Endothelial cell of umbilical vein (primary cell): ENCODE data around the gene PPP1R13B. TPM values are rescaled to one million over a fixed set of nuclear protein-coding genes. Genes with fewer than 3 reads are reported as not detected.

Source experiments
- BruUV-seq: library from RNA; stranded (reverse); fragments of 400-500 nt; replicated peaks from 2 replicates; lab custom pipeline; 2021; lab: Mats Ljungman, UMichigan
- CTCF ChIA-PET: fragments of 300-600, 350-600 bp; sonication (Branson Sonifier 250); formaldehyde crosslinking; loops from one replicate; lab custom pipeline; 2021; ENCODE audit warnings: antibody characterized with exemption, inconsistent platforms; lab: Charles Lee
- POLR2A ChIA-PET: fragments of 300-600, 350-600 bp; sonication (Branson Sonifier 250); formaldehyde crosslinking; loops from one replicate; lab custom pipeline; 2021; ENCODE audit warnings: antibody characterized with exemption, inconsistent platforms; lab: Charles Lee
- DNase-seq: peaks from one replicate; pipeline ENCODE4 v3.0.0-alpha.2; 2011; ENCODE audit warnings: low read depth, low spot score
- FAIRE-seq: peaks from 2 replicates; lab custom pipeline; 2011; peaks lifted over from hg19 to GRCh38; lab: Jason Lieb, UNC
- H2AFZ ChIP-seq: 2 replicates; pipeline ENCODE4 v1.6.0; 2012; ENCODE audit warnings: low read depth, low read length, control low read depth, inconsistent platforms
- H3K27ac ChIP-seq: 2 replicates; pipeline ENCODE4 v1.5.1; 2011; ENCODE audit warnings: low read depth, mild to moderate bottlenecking, control low read depth, low read length, moderate library complexity; ENCODE audit not compliant: insufficient read depth
- H3K27me3 ChIP-seq, 2 experiments: 2 replicates each; pipeline versions ENCODE4 v1.6.0 to v1.6.1; 2011; ENCODE audit warnings: low read length in 2 of 2, mixed read lengths in 1 of 2; ENCODE audit not compliant: control insufficient read depth in 2 of 2, insufficient read depth in 2 of 2
- H3K36me3 ChIP-seq, 2 experiments: 2 replicates in 1 of 2; 3 replicates in 1 of 2; pipeline ENCODE4 v1.5.1; 2011; ENCODE audit warnings: low read length in 2 of 2, mild to moderate bottlenecking in 1 of 2, moderate library complexity in 1 of 2; ENCODE audit not compliant: control insufficient read depth in 2 of 2, insufficient read depth in 2 of 2; ENCODE audit errors: extremely low read depth in 1 of 2
- H3K4me1 ChIP-seq: 3 replicates; pipeline ENCODE4 v1.5.1; 2011; ENCODE audit warnings: mild to moderate bottlenecking, low read length; ENCODE audit not compliant: control insufficient read depth, insufficient read depth; ENCODE audit errors: extremely low read depth
- H3K4me2 ChIP-seq: 2 replicates; pipeline ENCODE4 v1.6.1; 2011; ENCODE audit warnings: low read length, control low read depth, mixed read lengths; ENCODE audit not compliant: insufficient read depth
- H3K4me3 ChIP-seq, 3 experiments: fragments of 200-600 bp in 1 of 3; sonication (generic), shearing (Covaris generic) in 1 of 3; replicated peaks in 1 of 3; 2 replicates each; pipeline ENCODE4 v1.5.1; 2011 to 2016; ENCODE audit warnings: control low read depth in 3 of 3, low read length in 3 of 3, mild to moderate bottlenecking in 2 of 3, inconsistent platforms in 1 of 3, low read depth in 1 of 3, moderate library complexity in 1 of 3; ENCODE audit not compliant: insufficient read depth in 1 of 3
- H3K79me2 ChIP-seq: 2 replicates; pipeline ENCODE4 v1.6.0; 2012; ENCODE audit warnings: low read length, inconsistent platforms; ENCODE audit not compliant: control insufficient read depth, insufficient read depth
- H3K9ac ChIP-seq: replicated peaks from 2 replicates; pipeline ENCODE3; 2011; ENCODE audit warnings: low read length, control low read depth; ENCODE audit not compliant: insufficient read depth; ENCODE audit errors: extremely low read depth
- H3K9me1 ChIP-seq: replicated peaks from 3 replicates; pipeline ENCODE4 v1.6.0; 2011; ENCODE audit warnings: mild to moderate bottlenecking, low read length; ENCODE audit not compliant: control insufficient read depth, insufficient read depth; ENCODE audit errors: extremely low read depth
- H3K9me3 ChIP-seq: replicated peaks from 2 replicates; pipeline ENCODE4 v1.5.1; 2012; ENCODE audit warnings: low read length, inconsistent platforms; ENCODE audit not compliant: control insufficient read depth, insufficient read depth
- H4K20me1 ChIP-seq: replicated peaks from 2 replicates; pipeline ENCODE3; 2011; ENCODE audit warnings: mild to moderate bottlenecking, low read length; ENCODE audit not compliant: control insufficient read depth, insufficient read depth; ENCODE audit errors: extremely low read depth
- CTCF ChIP-seq, 2 donors: IDR thresholded peaks; 1 replicate in 1 of 2; 2 replicates in 1 of 2; pipeline ENCODE4 v1.5.1; 2011; ENCODE audit warnings: low read length in 2 of 2, mild to moderate bottlenecking in 2 of 2, moderate library complexity in 2 of 2, control low read depth in 1 of 2, inconsistent platforms in 1 of 2, low read depth in 1 of 2; ENCODE audit not compliant: insufficient read depth in 1 of 2; ENCODE audit errors: extremely low read depth in 1 of 2
- EZH2 ChIP-seq: IDR thresholded peaks from 2 replicates; pipeline ENCODE4 v1.6.1; 2012; ENCODE audit warnings: borderline replicate concordance, low read depth, mild to moderate bottlenecking, moderate library complexity, low read length, inconsistent platforms; ENCODE audit not compliant: severe bottlenecking
- FOS ChIP-seq: IDR thresholded peaks from 2 replicates; pipeline ENCODE4 v1.6.1; 2011; ENCODE audit warnings: mild to moderate bottlenecking, low read length, moderate library complexity, borderline replicate concordance; ENCODE audit not compliant: insufficient read depth
- GATA2 ChIP-seq: IDR thresholded peaks from 2 replicates; pipeline ENCODE4 v1.7.0; 2011; ENCODE audit warnings: low read depth, mild to moderate bottlenecking, moderate library complexity, mixed read lengths, low read length; ENCODE audit not compliant: insufficient read length, insufficient read depth
- JUN ChIP-seq: IDR thresholded peaks from 2 replicates; pipeline ENCODE4 v1.6.1; 2011; ENCODE audit warnings: borderline replicate concordance, low read depth; ENCODE audit not compliant: insufficient read length, insufficient read depth
- MAX ChIP-seq: IDR thresholded peaks from 2 replicates; pipeline ENCODE4 v1.6.1; 2011; ENCODE audit not compliant: insufficient read depth, insufficient read length
- MYC ChIP-seq: IDR thresholded peaks from one replicate; pipeline ENCODE4 v1.6.1; 2011; ENCODE audit warnings: mild to moderate bottlenecking, low read depth, low read length
- POLR2A ChIP-seq: IDR thresholded peaks from 2 replicates; pipeline ENCODE4 v1.6.1; 2012; ENCODE audit warnings: low read depth, mild to moderate bottlenecking, control low read depth, low read length
- POLR2AphosphoS5 ChIP-seq: IDR thresholded peaks from 2 replicates; pipeline ENCODE4 v1.6.1; 2012; ENCODE audit warnings: low read depth, mild to moderate bottlenecking, control low read depth, low read length, moderate library complexity; ENCODE audit not compliant: insufficient read depth
- dilution Hi-C: fragments of 300-500 bp; cut with MboI; formaldehyde crosslinking; loops from one replicate; pipeline ENCODE4 v1.15.0; 2019; ENCODE audit warnings: low sequenced_read_pairs; ENCODE audit not compliant: extremely low pct_ligation_motif_present
- intact Hi-C: fragments of 100-400 bp; cut with micrococcal nuclease; formaldehyde crosslinking; loops from one replicate; pipeline ENCODE4 v1.10.0; 2022
- polyA plus RNA-seq, 4 experiments: library from polyadenylated mRNA; depleted of rRNA in 3 of 4; stranded (reverse) in 3 of 4; unstranded in 1 of 4; fragments of >200 nt; gene quantifications; 2 replicates each; pipeline versions ENCODE4 v1.2.1 to v1.2.3, GENCODE V29; 2011 to 2012; ENCODE audit warnings: missing spikeins in 1 of 4
- total RNA-seq: library from RNA; stranded (reverse); gene quantifications from 2 replicates; pipeline ENCODE4 v1.2.3, GENCODE V29; 2021

Gene PPP1R13B
- total and polyA plus RNA-seq, 2 donors (not counting 3 experiments of a cell fraction or from before 2014, with no cell fraction given), result 10.0 to 30.0 TPM

- CTCF ChIA-PET, result interaction anchor here (0.5 to 5.4 kb wide), 4 partner anchors 10 to 174 kb away, joined by 4 to 47 read pairs (median 16); no protein-coding TSS in a partner anchor
- H3K27me3 ChIP-seq, result no peaks in the 10 kb centered on the region
- dilution Hi-C loops (no loop called here), intact Hi-C loops (no loop called here)
- POLR2A ChIA-PET, result no interaction called here
- DNase-seq (no peak), FAIRE-seq (no peak)
- H4K20me1 ChIP-seq, result no peaks in the 10 kb centered on the region
- peaks cover 11% of the 10 kb centered on the region for H3K4me1 ChIP-seq
- no peaks in the 10 kb centered on the region for H3K9me1 ChIP-seq
- no peak overlapping the region for H2AFZ ChIP-seq
- no peak overlapping the region for H3K27ac ChIP-seq
- no peak overlapping the region for H3K4me3 ChIP-seq
- H3K4me2 ChIP-seq, result no peak overlapping the region
- TF ChIP-seq FOS (no peak), POLR2A (no peak), MYC (no peak), EZH2 (no peak), GATA2 (no peak), POLR2AphosphoS5 (no peak), MAX (no peak), JUN (no peak), CTCF (IDR thresholded peaks at IDR 0.05; ENCODE audit: extremely low read depth in 1 of 2, insufficient read depth in 1 of 2, low read depth in 1 of 2, low read length in 2 of 2) (no peak)
- peaks cover 2% of the 10 kb centered on the region for H3K79me2 ChIP-seq
- no TSS peak for BruUV-seq
- H3K9me3 ChIP-seq, result no peaks in the 10 kb centered on the region
- no peaks in the 10 kb centered on the region for H3K36me3 ChIP-seq
- no peak overlapping the region for H3K9ac ChIP-seq
Observed at GRCh38 chr14:103818422-103818821, 29.0 kb downstream of the PPP1R13B start.
